ENCODE data around the gene SCP2.

- TF ChIP-seq POLR2A (IDR thresholded peaks at IDR 0.05; ENCODE audit: low read length) (no peak), CTCF (IDR thresholded peaks at IDR 0.05) (no peak), HDAC2 (IDR thresholded peaks at IDR 0.05) (no peak), USF2 (IDR thresholded peaks at IDR 0.05) (no peak), MAZ (IDR thresholded peaks at IDR 0.05; ENCODE audit: borderline replicate concordance, low read depth, low read length) (no peak), CEBPB (IDR thresholded peaks at IDR 0.05) (no peak), POLR2AphosphoS2 (conservative IDR thresholded peaks at IDR 0.05; ENCODE audit: low read length) (no peak), MAFK (IDR thresholded peaks at IDR 0.05; ENCODE audit: partially characterized antibody) (no peak), EP300 (IDR thresholded peaks at IDR 0.05) (no peak)
Measured at GRCh38 chr1:53091841-53092645, 165.0 kb downstream of the SCP2 start.
